Hematopoietic multipotent progenitor cell treated with erythropoietin and hydrocortisone succinate and interleukin-3 and kit ligand, for 8 days (in vitro differentiated cells): ENCODE measurements around the gene SLC26A2.

Experiments used
- DNase-seq: peaks from one replicate; pipeline ENCODE4 v3.0.0-alpha.2; 2015

Gene SLC26A2

DNA sequence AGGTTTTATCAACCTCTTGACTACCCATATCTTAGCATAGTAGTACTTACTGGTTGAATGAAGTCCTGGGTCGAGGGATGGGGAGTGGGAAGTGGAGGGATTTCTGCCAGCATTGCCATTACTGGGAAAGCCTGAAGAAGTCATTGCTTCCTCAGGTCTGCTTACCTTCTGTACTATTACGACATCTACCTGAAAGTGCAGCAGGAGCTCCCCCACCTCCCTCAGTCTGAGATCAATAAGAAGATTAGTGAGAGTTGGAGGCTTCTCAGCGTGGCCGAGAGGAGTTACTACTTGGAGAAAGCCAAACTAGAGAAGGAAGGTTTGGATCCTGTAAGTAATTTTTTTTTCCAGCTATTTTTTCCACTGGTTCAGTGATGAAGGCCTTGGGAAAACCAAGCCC, 45.8 kb downstream of the SLC26A2 start:
- DNase-seq = no peak

DNA sequence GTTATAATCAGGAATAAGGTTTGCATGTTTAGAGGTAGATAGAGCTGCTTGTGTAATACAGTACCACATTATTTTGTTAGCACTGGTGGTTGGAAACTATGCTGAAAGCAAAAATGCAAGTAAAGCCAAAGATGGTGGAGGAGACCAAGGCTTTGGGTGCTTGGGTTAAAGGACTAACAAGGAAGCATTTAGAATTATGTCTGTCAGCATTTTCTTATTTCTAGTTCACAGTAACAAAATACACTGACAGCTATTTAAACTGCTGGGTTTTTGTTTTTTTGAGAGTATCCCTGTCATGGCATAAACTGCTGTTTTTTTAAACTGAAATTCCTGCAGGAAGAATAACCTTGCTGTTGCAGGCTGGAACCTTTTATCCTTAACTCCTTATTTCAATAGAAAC, 46.5 kb downstream of the SLC26A2 start:
- DNase-seq = no peak

DNA sequence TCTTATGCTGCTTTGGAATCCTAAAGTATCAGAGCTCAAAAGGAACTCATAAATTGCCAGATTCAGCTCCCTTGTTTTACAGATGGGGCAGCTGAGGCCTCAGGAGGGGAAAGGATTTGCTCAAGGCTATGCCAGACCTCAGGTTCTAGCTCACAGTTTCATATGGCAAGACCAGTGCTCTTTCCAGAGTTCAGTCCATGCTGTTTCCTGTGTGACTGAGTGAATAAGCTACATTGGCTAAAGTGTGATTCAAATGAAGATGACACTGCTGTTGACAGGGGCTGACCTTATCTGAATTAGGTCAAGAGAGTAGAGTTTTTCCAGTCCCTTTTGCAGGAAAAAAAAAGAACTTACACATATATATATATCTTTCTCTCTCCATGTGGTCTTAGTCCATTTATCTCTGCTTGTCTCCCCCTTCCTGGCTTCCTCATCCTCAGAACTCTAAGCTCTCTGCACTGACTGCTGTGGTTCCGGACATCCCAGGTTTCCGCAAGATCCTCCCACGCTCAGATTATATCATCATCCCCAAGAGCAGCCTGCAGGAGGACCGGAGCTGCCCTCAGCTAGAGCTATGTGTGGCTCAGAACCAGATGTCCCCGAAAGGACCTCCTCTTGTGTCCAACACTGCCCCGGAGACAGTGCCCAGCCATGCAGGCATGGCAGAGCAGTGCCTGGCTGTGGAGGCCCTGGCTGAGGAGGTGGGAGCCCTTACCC, 49.3 kb downstream of the SLC26A2 start:
- no peak for DNase-seq

DNA sequence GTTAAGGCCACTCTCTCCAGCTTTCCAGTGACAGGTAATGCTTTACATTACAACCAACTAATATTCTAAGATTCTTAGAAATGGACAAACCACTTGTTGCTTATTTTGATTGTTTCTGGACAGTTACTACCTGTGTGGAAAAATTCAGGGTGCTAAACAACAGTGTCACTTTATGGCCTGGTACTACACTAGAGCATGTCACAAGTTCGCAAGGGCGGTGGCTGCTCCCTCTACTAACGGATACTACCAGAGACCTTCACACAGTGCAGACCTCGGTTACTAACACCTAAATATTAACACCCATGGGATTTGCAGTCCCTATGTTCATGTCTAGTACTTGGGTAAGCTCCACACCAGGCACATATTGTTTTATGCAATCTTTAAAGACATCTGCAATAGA, 53.4 kb downstream of the SLC26A2 start:
- DNase-seq = no peak

DNA sequence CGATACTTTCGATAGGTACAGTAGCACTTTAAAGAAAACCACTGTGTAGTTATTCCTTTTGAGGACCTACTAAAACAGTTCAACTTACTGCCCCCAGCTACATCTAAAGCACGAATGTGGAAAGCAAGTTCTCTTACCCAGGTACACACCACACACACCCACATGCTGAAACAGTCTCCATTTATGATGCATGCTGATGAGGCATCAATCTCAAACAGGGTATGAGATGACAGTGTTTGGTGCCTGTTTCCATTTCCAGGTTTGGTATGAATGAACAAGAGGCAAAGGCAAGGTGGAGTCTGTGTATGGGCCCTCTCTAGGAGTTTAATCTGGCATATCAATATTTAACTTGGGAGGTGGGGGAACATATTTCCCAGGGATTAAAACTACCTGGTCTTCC, 53.9 kb downstream of the SLC26A2 start:
- no peak for DNase-seq

DNA sequence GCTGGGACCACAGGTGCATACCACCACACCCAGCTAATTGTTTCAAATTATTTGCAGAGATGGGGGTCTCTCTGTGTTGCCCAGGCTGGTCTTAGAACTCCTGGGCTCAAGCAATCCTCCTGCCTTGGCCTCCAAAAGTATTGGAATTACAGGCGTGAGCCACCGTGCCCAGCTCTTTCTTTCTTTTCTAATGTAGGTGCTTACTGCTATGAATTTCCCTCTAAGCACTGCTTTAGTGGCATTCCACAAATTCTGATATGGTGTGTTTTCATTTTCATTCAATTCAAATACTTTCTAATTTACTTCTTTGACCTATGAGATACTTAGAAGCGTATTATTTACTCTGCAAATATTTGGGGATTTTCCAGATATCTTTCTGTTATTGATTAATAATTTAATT, 54.9 kb downstream of the SLC26A2 start:
- no peak for DNase-seq

DNA sequence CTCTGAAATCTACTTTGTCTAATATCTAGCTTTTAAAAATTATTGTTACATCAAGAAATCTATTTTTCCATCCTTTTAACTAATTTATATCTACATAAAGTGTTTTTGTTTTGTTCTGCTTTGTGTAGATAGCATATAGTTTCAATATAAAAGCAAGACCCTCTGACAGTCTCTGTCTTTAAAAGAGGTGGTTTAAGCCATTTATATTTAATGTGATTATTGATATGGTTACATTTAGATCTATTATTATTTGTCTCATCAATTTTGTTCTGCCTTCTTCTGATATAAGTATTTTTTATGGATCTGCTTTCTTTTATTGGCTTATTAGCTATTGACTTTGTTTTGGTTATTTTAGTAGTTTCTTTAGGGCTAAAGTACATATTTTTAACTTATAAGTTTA, 56.0 kb downstream of the SLC26A2 start:
- no peak for DNase-seq

DNA sequence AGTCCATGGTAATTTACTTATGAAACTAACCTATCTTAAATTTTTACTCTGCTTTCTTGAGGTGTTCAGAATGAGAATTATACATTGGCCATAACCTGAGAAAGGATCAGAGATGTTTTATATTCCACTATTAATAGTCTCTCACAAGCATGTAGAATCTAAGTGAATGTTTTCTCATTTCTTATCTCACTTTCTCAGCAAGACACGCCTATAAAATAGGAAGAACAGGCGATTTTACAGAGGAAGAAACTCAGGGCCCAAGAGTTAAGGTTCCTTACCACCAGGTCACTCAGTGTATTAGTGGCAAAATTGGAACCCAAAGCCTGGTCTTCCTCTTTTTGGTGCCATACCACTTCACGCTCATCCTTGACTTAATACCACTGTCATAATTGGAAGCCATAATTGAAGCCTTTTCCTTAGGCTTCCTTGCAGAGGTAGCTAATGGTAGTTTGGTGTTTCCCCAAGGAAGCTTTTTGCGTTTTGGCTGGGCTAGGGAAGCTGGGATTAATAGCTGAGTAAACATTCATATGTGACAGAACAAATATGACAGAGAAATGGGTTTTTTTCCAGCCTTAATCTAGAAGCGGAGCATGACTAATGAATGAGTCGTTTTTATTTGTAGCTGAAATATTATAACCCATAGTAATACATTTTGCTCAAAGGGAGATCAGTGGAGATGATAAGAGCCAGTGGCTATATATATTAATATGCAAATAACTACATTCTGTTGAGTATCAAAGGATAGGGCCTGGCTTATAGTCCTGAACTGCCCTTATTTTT, 56.9 kb downstream of the SLC26A2 start:
- peak; percentile 78 for DNase-seq

DNA sequence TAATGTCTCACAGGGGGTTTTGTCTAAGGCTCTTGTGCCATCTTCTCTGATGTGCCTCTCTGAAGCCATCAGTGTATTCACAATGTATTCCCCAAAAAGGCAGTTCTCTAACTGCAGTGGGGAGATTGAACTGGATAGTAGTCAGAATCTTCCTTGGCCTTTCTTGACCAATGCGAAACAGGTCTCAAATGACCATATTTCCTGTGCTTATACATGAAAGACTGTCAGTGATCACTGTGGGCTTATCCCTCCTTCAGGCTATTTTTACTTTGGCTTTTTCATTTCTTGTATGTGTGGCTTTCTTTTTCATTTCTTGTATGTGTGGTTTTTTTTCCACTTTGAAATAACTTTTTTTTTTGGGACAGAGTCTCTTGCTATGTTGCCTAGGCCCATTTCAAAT, 59.7 kb downstream of the SLC26A2 start:
- no peak for DNase-seq

DNA sequence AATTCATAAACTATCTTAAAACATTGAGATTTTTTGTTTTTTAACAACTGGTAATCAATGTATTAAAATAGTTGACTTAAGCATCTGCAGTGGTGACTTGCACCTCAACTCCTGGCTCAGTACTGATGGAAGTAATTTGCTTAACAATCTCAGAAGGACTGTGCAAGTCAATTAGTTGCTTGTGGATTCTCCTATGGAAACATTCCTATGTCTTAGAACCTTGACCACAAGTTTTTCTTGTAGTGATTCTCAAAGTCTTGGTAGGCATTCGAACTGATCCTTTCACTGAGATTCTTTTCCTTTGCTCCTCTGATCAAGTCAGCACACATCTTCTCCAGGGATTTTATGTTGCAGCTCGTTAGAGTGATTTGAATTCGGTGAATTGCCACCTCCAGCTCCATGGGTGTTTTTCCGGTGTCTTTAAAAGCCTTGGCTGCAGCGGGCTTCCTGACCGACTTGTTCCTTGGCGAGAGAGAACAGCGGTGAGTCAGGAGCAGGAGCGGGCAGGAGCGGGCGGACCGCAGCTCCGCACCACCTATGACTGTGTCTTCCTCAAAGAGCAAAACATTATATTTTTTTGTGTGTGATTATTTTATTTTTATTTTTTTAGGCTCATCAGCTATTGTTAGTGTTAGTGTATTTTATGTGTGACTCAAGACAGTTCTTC, 61.1 kb downstream of the SLC26A2 start:
- DNase-seq = no peak

DNA sequence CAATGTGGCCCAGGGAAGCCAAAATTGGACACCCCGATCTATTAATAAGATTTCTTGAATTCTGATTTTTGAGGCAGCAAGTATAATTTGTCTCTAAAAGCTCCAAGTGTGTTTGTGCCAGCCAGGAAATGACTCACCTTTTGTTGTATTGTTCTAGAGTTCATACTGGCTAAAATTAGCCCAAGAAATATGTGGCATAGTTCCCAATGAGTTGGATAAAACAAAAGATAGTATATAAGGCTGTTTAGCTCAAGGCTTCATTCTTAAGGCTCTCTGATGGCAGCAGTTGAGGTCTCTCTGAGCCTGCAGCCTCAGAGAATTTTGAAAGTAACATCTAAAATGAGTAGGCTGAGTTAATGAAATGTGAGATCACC, 61.6 kb downstream of the SLC26A2 start:
- peak; percentile 17 for DNase-seq

DNA sequence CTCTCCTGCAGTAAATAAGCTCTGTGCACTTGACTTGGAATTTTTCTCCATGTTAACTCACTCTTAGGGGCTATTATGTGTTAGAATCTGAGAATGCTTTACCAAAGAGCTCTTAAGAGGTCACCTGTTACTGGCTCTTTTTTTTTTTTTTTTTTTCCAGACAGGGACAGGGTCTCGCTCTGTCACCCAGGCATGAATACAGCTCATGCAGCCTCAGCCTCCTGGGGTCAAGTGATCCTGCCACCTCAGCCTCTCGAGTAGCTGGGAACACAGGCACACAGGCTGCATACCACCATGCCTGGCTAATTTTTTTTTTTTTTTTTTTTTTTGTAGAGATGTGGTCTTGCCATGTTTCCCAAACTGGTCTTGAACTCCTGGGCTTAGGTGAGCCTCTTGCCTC, 62.1 kb downstream of the SLC26A2 start:
- DNase-seq = no peak

DNA sequence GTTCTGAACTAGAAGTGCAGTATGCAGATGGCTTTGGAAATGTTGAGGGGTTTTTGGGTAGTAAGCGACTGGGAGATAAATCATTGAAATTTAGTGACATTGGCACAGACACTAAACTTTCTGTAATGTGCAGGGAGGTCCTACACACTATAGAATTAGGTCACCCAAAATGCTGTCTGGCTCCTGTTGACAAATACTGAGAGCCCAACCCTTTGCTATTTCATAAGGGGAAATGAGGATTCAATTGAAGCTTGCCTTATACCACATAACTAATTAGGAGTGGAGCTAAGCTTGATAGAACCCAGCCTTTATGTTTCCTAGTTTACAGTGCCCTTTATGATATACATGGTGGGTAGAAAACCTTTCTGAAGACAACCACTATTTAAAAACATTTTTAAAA, 62.6 kb downstream of the SLC26A2 start:
- DNase-seq = no peak

DNA sequence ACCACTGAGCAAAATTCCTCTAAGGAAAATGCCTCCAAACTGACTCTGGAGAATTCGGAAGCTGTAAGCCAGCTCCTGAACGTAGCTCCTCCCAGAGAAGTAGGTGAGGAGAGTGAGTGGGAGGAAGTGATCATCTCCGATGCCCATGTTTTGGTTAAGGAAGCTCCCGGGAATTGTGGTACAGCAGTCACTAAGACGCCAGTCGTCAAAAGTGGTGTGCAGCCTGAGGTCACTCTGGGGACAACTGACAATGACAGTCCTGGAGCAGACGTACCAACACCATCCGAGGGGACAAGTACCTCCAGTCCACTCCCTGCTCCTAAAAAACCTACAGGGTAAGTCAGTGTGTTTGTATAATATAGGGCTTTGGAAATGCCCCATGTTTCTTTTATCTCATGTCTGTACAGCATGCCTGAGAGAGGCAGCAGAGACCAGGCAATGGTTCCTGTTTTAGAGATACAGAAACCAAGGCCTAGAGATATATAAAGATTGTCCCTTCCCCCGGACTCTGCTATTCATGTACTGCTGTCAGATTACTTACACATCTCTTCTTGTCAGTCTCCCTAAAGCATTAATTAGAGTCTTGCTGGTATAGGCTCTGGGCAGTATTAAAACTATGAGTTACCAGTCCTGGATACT, 63.9 kb downstream of the SLC26A2 start:
- DNase-seq = peak; percentile 63

DNA sequence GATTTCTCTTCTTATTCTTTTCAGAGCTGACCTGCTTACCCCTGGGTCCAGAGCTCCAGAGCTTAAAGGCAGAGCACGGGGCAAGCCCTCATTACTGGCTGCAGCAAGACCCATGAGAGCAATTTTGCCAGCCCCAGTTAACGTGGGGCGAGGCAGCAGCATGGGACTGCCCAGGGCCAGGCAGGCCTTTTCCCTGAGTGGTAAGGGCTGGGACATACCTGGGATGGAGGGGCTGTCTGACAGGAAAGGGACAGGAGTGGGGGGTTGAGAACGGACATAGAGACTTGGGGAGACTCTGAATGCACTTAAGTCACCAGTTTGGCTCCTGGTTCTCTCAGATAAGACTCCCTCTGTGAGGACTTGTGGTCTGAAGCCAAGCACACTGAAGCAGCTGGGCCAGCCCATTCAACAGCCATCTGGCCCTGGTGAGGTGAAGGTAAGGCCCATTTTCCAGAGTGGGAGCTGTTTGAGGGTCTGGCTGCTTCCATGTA, 66.2 kb downstream of the SLC26A2 start:
- DNase-seq = peak; percentile 96

DNA sequence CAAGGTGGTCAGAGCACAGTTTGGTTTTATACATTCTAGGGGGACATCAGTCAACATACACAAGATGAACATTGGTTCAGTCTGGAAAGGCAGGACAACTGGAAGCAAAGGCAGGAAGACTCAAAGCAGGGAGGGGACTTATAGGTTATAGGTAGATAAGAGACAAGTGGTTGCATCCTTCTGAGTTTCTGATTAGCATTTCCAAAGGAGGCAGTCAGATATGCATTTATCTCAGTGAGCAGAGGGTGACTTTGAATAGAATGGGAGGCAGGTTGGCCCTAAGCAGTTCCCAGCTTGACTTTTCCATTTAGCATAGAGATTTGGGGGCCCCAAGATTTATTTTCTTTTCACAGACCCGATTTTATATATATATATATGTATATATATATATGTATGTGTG, 67.5 kb downstream of the SLC26A2 start:
- peak; percentile 43 for DNase-seq

DNA sequence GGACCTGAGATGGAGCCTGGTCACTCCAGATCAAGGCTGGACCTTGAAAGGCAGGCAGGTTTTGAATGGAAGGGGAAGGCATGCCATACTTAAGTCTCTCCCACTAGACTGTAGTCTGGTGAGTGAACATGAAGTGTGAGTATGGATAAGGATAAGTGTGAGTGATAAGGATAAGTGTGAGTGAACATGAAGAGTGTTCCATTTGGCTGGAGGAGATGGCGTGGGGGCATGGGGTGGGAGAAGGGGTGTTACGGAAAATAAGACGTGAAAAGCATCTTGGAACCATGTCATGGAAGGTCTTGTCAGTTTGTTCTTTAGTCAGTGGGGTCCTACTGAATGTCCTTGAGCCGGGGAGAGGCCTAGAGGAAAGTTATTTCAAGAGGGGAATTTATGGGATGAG, 72.8 kb downstream of the SLC26A2 start:
- no peak for DNase-seq

DNA sequence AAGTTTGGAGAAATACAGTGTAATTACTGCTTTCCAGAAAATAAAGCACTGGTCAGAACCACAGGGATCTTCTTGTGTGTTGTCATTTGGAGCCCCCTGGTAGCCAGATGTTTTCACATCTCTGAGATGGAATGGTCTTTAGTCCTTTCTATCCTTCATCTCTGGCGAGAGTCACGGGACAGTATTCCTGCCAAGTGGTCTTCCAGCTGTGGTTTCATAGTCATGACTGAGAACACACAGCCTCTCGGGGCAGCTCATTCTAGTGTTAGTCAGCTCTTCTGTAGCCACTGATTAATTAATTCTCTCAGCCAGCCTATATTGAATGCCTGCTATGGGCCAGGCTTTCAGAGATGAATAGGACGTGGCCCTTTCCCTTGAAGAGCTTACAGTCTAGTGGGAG, 74.1 kb downstream of the SLC26A2 start:
- DNase-seq = no peak

DNA sequence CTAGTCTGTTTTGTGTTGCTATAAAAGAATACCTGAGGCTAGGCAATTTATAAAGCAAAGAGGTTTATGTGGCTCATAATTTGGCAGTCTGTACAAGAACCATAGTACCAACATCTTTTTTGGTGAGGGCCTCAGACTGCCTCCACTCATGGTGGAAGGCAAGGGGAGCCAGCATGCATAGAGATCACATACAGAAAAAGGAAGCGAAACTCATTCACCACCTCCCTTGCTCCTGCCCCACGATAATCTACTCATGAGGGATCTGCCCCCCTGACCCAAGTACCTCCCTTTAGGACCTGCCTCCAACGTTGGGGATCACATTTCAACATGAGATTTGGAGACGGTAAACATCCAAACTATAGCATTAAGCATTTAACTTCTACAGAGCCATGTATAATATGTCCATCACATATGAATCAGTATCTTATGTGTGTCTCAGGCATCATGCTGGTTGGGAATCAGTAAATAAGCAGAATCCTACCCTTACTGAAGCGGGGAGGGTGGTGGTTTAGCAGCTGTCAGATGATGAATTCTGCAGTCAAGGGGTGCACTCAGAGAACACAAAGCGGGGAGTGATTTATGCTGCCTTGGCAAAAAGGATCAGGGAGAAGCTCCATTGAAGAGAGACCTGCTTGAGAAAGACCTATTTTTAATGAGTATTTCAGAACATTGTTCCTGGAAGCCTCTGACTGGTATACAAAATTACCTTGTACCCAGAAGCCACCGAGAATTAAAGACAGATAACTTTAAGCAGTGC, 74.8 kb downstream of the SLC26A2 start:
- DNase-seq = no peak

DNA sequence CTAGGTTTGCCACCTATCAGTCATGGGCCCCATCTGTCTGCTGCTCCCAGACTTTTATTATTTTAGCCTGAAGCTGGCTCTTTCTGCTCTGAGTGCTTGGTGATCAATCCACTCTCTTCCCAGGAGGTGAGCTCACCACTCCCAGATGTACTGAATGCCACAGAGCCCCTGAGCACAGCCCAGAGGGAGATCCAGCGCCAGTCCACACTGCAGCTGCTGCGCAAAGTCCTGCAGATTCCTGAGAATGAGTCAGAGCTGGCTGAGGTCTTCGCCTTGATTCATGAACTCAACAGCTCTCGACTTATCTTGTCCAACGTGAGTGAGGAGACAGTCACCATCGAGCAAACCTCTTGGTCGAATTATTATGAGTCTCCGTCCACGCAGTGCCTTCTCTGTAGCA, 76.0 kb downstream of the SLC26A2 start:
- DNase-seq = no peak
